ENCODE results near the gene LPP. TPM values are rescaled to one million over a fixed set of nuclear protein-coding genes. Genes with fewer than 3 reads are reported as not detected.

The LPP gene
- total RNA-seq, 1 experiment from 2014 or later = 54.0 TPM

GRCh38 chr3:188179006-188179966 lies 25.3 kb downstream of the LPP start:
- no peaks in the 10 kb centered on the region for H3K9me2 ChIP-seq (ENCODE audit: insufficient read depth)
- H3K27me3 ChIP-seq (ENCODE audit: insufficient read depth, low read length) = no peaks in the 10 kb centered on the region
- no peaks in the 10 kb centered on the region for H3K36me3 ChIP-seq (ENCODE audit: control insufficient read depth in 1 of 2, insufficient read depth in 2 of 2, low read length in 2 of 2)
- RAD21 ChIA-PET (ENCODE audit: low non-redundant PET in 1 of 2, low total read pairs in 2 of 2, uncharacterized antibody in 2 of 2, unreplicated experiment in 2 of 2) = no interaction called here
- intact Hi-C loops (cut with micrococcal nuclease) = no loop called here
- TF ChIP-seq YY1 (IDR thresholded peaks at IDR 0.05; ENCODE audit: extremely low read depth, insufficient replicate concordance, low read depth, low read length) (no peak), CBX3 (IDR thresholded peaks at IDR 0.05; ENCODE audit: low read depth) (no peak), CTCF (IDR thresholded peaks at IDR 0.05 in 2 of 3, conservative IDR thresholded peaks at IDR 0.05 in 1 of 3; ENCODE audit: borderline replicate concordance in 1 of 3, insufficient read depth in 1 of 3, low read depth in 2 of 3, low read length in 2 of 3) (no peak)
- H4K20me1 ChIP-seq (ENCODE audit: insufficient read depth) = no peaks in the 10 kb centered on the region
- ATAC-seq (no peak), DNase-seq (ENCODE audit: low read depth, low spot score) (no peak)
- peaks cover 6 to 8% of the 10 kb centered on the region in 2 experiments; a peak in 2 of 4 replicates for H3K4me1 ChIP-seq (ENCODE audit: control insufficient read depth in 1 of 2, insufficient read depth in 2 of 2, low read length in 2 of 2)
- no peak overlapping the region for H3K27ac ChIP-seq (ENCODE audit: low read depth, low read length)
- POLR2A ChIA-PET = no interaction called here
- no TSS peak for BruUV-seq (replicated peaks)
- H3K4me3 ChIP-seq (replicated peaks in 1 of 2; ENCODE audit: low read depth in 1 of 2, low read length in 2 of 2) = no peak overlapping the region
- no peak overlapping the region for H2AFZ ChIP-seq (ENCODE audit: low read depth, low read length, poor library complexity, severe bottlenecking)
- H3K9me3 ChIP-seq (ENCODE audit: control insufficient read depth in 1 of 2, insufficient read depth in 1 of 2, low read depth in 1 of 2, low read length in 2 of 2) = no peaks in the 10 kb centered on the region
- CTCF ChIA-PET = no interaction called here
- H3K79me2 ChIP-seq (ENCODE audit: insufficient read depth, low read length) = peaks cover 20% of the 10 kb centered on the region
- no peak overlapping the region for H3K9ac ChIP-seq (ENCODE audit: low read length)
- H3K4me2 ChIP-seq (ENCODE audit: low read length) = no peak overlapping the region

DNA sequence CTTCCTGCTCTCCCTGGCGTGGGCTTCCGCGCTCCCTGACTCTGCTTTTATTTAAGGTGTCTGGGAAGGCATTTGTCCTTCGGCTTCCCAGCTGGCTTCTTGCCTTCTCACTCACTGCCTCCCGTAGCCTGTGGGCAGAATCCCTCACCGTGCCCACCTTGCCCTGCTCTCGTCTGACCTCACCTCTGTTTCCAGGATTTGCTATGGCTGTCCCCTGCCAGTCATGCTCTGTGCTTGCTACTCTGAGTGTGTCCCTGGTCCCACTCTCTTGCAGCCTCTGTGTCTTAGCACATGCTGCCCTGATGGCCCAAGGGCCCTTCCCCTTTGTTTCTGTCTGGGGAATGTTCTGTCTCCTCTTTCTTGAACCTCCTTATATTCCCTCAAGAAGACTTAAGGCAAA lies 26.2 kb downstream of the LPP start:
- Histone ChIP-seq H3K79me2 (ENCODE audit: insufficient read depth, low read length) (peaks cover 21% of the 10 kb centered on the region), H4K20me1 (ENCODE audit: insufficient read depth) (no peaks in the 10 kb centered on the region), H3K27me3 (ENCODE audit: insufficient read depth, low read length) (no peaks in the 10 kb centered on the region), H3K9me2 (ENCODE audit: insufficient read depth) (no peaks in the 10 kb centered on the region), H3K4me3 (replicated peaks in 1 of 2; ENCODE audit: low read depth in 1 of 2, low read length in 2 of 2) (no peak overlapping the region), H3K9ac (ENCODE audit: low read length) (no peak overlapping the region), H3K27ac (ENCODE audit: low read depth, low read length) (no peak overlapping the region), H3K9me3 (ENCODE audit: control insufficient read depth in 1 of 2, insufficient read depth in 1 of 2, low read depth in 1 of 2, low read length in 2 of 2) (no peaks in the 10 kb centered on the region), H2AFZ (ENCODE audit: low read depth, low read length, poor library complexity, severe bottlenecking) (no peak overlapping the region), H3K4me1 (ENCODE audit: control insufficient read depth in 1 of 2, insufficient read depth in 2 of 2, low read length in 2 of 2) (peaks cover 5 to 8% of the 10 kb centered on the region in 2 experiments; a peak in 2 of 4 replicates), H3K4me2 (ENCODE audit: low read length) (no peak overlapping the region), H3K36me3 (ENCODE audit: control insufficient read depth in 1 of 2, insufficient read depth in 2 of 2, low read length in 2 of 2) (no peaks in the 10 kb centered on the region)
- ChIA-PET POLR2A (no interaction called here), CTCF (no interaction called here), RAD21 (ENCODE audit: low non-redundant PET in 1 of 2, low total read pairs in 2 of 2, uncharacterized antibody in 2 of 2, unreplicated experiment in 2 of 2) (no interaction called here)
- intact Hi-C loops (cut with micrococcal nuclease) = no loop called here
- no TSS peak for BruUV-seq (replicated peaks)
- ATAC-seq (no peak), DNase-seq (ENCODE audit: low read depth, low spot score) (no peak)
- TF ChIP-seq CTCF (IDR thresholded peaks at IDR 0.05 in 2 of 3, conservative IDR thresholded peaks at IDR 0.05 in 1 of 3; ENCODE audit: borderline replicate concordance in 1 of 3, insufficient read depth in 1 of 3, low read depth in 2 of 3, low read length in 2 of 3) (no peak), FOSL1 (IDR thresholded peaks at IDR 0.05; ENCODE audit: low read depth) (no peak), SP1 (IDR thresholded peaks at IDR 0.05; ENCODE audit: low read depth) (no peak), EGR1 (IDR thresholded peaks at IDR 0.05; ENCODE audit: low read depth) (no peak), TCF7L2 (IDR thresholded peaks at IDR 0.05; ENCODE audit: borderline replicate concordance, extremely low read depth, insufficient read depth, insufficient read length) (no peak), MAX (IDR thresholded peaks at IDR 0.05) (no peak), ATF3 (IDR thresholded peaks at IDR 0.05) (no peak)
- TF ChIP-seq, protein P1, sequence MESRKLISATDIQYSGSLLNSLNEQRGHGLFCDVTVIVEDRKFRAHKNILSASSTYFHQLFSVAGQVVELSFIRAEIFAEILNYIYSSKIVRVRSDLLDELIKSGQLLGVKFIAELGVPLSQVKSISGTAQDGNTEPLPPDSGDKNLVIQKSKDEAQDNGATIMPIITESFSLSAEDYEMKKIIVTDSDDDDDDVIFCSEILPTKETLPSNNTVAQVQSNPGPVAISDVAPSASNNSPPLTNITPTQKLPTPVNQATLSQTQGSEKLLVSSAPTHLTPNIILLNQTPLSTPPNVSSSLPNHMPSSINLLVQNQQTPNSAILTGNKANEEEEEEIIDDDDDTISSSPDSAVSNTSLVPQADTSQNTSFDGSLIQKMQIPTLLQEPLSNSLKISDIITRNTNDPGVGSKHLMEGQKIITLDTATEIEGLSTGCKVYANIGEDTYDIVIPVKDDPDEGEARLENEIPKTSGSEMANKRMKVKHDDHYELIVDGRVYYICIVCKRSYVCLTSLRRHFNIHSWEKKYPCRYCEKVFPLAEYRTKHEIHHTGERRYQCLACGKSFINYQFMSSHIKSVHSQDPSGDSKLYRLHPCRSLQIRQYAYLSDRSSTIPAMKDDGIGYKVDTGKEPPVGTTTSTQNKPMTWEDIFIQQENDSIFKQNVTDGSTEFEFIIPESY (IDR thresholded peaks at IDR 0.05; ENCODE audit: extremely low read depth, insufficient replicate concordance, low read length) = no peak
